H1 (cell line): ENCODE measurements around the gene SAMD4A. TPM values are rescaled to one million over a fixed set of nuclear protein-coding genes. Genes with fewer than 3 reads are reported as not detected.

Experiments used
- EGR1 ChIP-seq: IDR thresholded peaks from 2 replicates; pipeline ENCODE4 v1.6.1; 2011; ENCODE audit warnings: low read depth, low read length, borderline replicate concordance
- polyA plus RNA-seq, 7 experiments: library from polyadenylated mRNA; depleted of rRNA in 3 of 7; stranded (reverse) in 5 of 7; unstranded in 2 of 7; fragments of >200 nt in 5 of 7; fragments of 200-250 nt in 2 of 7; gene quantifications; 1 replicate in 5 of 7; 2 replicates in 1 of 7; 4 replicates in 1 of 7; pipeline versions ENCODE4 v1.2.1 to v1.2.3, GENCODE V29; 2011 to 2013; ENCODE audit warnings: missing spikeins in 2 of 7, mixed read lengths in 2 of 7
- total RNA-seq: library from RNA; stranded (reverse); fragmentation: NEBNext Ultra II Directional; extraction: Animal tissue kit (Norgen Biotek cat#: 25700); gene quantifications from 2 replicates; pipeline ENCODE4 v1.2.1, GENCODE V29; 2021

SAMD4A gene
- total and polyA plus RNA-seq, 2 of the 8 experiments (the other 6 are each of a cell fraction or from before 2014, with no cell fraction given), result 2.4 to 12.3 TPM

GRCh38 chr14:54687750-54688119, 120.8 kb downstream of the SAMD4A start (continued):
- no peak for TF ChIP-seq EGR1
